ENCODE measurements around the gene IL5. TPM values are rescaled to one million over a fixed set of nuclear protein-coding genes. Genes with fewer than 3 reads are reported as not detected.
"Not testable (repeated sequence)": the region's sequence is repeated elsewhere in the genome, so short reads cannot be mapped to it uniquely, and the experiment has no call there.

The IL5 gene
- 1.3 TPM for polyA plus RNA-seq (2012; ENCODE audit: insufficient read depth, insufficient read length, low read depth)

GRCh38 chr5:132543472-132544201 is at the start of gene IL5:
IL5 (minus strand) TSS chr5:132543522; CDS start chr5:132543478, 44 bp downstream.
- no peak for TF ChIP-seq CTCF (IDR thresholded peaks at IDR 0.05; ENCODE audit: low read depth, low read length)
- no peaks in the 10 kb centered on the region for H3K27me3 ChIP-seq
- no peaks in the 10 kb centered on the region for H3K36me3 ChIP-seq
- no peaks in the 10 kb centered on the region for H3K9me3 ChIP-seq
- no peak for DNase-seq
- H3K4me3 ChIP-seq (ENCODE audit: low read depth, low read length): no peak within 1 kb of the TSS
- H3K4me1 ChIP-seq: peaks cover 8% of the 10 kb centered on the region

- Histone ChIP-seq H3K4me3 (ENCODE audit: low read depth, low read length) (no peak overlapping the region), H3K36me3 (peaks cover 33% of the 10 kb centered on the region), H3K27me3 (no peaks in the 10 kb centered on the region), H3K4me1 (no peaks in the 10 kb centered on the region), H3K9me3 (no peaks in the 10 kb centered on the region)
- DNase-seq: no peak
- TF ChIP-seq CTCF (IDR thresholded peaks at IDR 0.05; ENCODE audit: low read depth, low read length): no peak
Observed at GRCh38 chr5:132592521-132592920, 49.2 kb upstream of the IL5 start.

- Histone ChIP-seq H3K36me3 (peaks cover 28% of the 10 kb centered on the region), H3K4me3 (ENCODE audit: low read depth, low read length) (no peak overlapping the region), H3K27me3 (no peaks in the 10 kb centered on the region), H3K9me3 (no peaks in the 10 kb centered on the region), H3K4me1 (no peaks in the 10 kb centered on the region)
- TF ChIP-seq CTCF (IDR thresholded peaks at IDR 0.05; ENCODE audit: low read depth, low read length): peak; percentile 34
- no peak for DNase-seq
Observed at GRCh38 chr5:132591145-132591544, 47.8 kb upstream of the IL5 start.

- Histone ChIP-seq H3K36me3 (peaks cover 18% of the 10 kb centered on the region), H3K27me3 (no peaks in the 10 kb centered on the region), H3K9me3 (no peaks in the 10 kb centered on the region), H3K4me3 (ENCODE audit: low read depth, low read length) (no peak overlapping the region), H3K4me1 (no peaks in the 10 kb centered on the region)
- no peak for DNase-seq
- TF ChIP-seq CTCF (IDR thresholded peaks at IDR 0.05; ENCODE audit: low read depth, low read length): no peak
Observed at GRCh38 chr5:132589467-132589866, 46.1 kb upstream of the IL5 start.

GRCh38 chr5:132586063-132586462 is 42.7 kb upstream of the IL5 start:
- peaks cover 16% of the 10 kb centered on the region for H3K36me3 ChIP-seq
- H3K4me1 ChIP-seq: no peaks in the 10 kb centered on the region
- DNase-seq: no peak
- no peaks in the 10 kb centered on the region for H3K27me3 ChIP-seq
- H3K9me3 ChIP-seq: no peaks in the 10 kb centered on the region
- no peak for TF ChIP-seq CTCF (IDR thresholded peaks at IDR 0.05; ENCODE audit: low read depth, low read length)
- H3K4me3 ChIP-seq (ENCODE audit: low read depth, low read length): no peak overlapping the region

- not testable (repeated sequence) for DNase-seq; H3K36me3 ChIP-seq; H3K27me3 ChIP-seq; H3K4me3 ChIP-seq (ENCODE audit: low read depth, low read length); H3K9me3 ChIP-seq; H3K4me1 ChIP-seq
Observed at GRCh38 chr5:132584560-132584959, 41.2 kb upstream of the IL5 start.

All from BE2C (cell line).